PC-3 (cell line): ENCODE measurements around the gene TRMT2A. TPM values are rescaled to one million over a fixed set of nuclear protein-coding genes. Genes with fewer than 3 reads are reported as not detected.

Source experiments
- ATAC-seq: fragments of 200-7000 bp; cut with Tn5 transposase; 2 replicates; pipeline ENCODE4 v1.9.1; 2020; ENCODE audit warnings: mild to moderate bottlenecking, moderate library complexity
- BruUV-seq: library from RNA; stranded (reverse); fragments of 400-500 nt; replicated peaks from 2 replicates; lab custom pipeline; 2021; lab: Mats Ljungman, UMichigan
- CTCF ChIA-PET: fragments of 300-600 bp; sonication (Branson Sonifier 250); formaldehyde crosslinking; loops from one replicate; lab custom pipeline; 2022; ENCODE audit warnings: antibody characterized with exemption; lab: Charles Lee
- POLR2A ChIA-PET: fragments of 300-600 bp; sonication (Branson Sonifier 250); formaldehyde crosslinking; loops from one replicate; lab custom pipeline; 2022; ENCODE audit warnings: antibody characterized with exemption; ENCODE audit not compliant: unreplicated experiment; lab: Charles Lee
- DNase-seq: peaks from one replicate; pipeline ENCODE4 v3.0.0-alpha.2; 2015
- H2AFZ ChIP-seq: fragments of 300-600 bp; sonication (generic); 2 replicates; pipeline ENCODE4 v1.6.0; 2016; ENCODE audit warnings: antibody characterized with exemption, low read length
- H3F3A ChIP-seq: fragments of 300-600 bp; sonication (generic); one replicate; pipeline ENCODE4 v1.6.0; 2017; ENCODE audit warnings: antibody characterized with exemption, low read length, control low read depth, mild to moderate bottlenecking; ENCODE audit not compliant: unreplicated experiment
- H3K27ac ChIP-seq: fragments of 300-600 bp; sonication (generic); 2 replicates; pipeline ENCODE4 v1.5.1; 2016; ENCODE audit warnings: mild to moderate bottlenecking, low read length
- H3K27me3 ChIP-seq: fragments of 300-600 bp; sonication (generic); 2 replicates; pipeline ENCODE4 v1.6.1; 2016; ENCODE audit warnings: low read length, mixed read lengths
- H3K36me3 ChIP-seq: fragments of 300-600 bp; sonication (generic); 2 replicates; pipeline ENCODE4 v1.6.1; 2016; ENCODE audit warnings: low read depth, mixed run types, low read length, mixed read lengths
- H3K4me1 ChIP-seq: fragments of 300-600 bp; sonication (generic); 2 replicates; pipeline ENCODE4 v1.5.1; 2016; ENCODE audit warnings: low read length; ENCODE audit not compliant: insufficient read depth
- H3K4me2 ChIP-seq: fragments of 300-600 bp; sonication (generic); 2 replicates; pipeline ENCODE4 v1.6.0; 2016; ENCODE audit warnings: low read length
- H3K4me3 ChIP-seq: fragments of 300-600 bp; sonication (generic); 2 replicates; pipeline ENCODE4 v1.5.1; 2016; ENCODE audit warnings: mild to moderate bottlenecking, low read length, mixed read lengths
- H3K79me2 ChIP-seq: fragments of 300-600 bp; sonication (generic); 2 replicates; pipeline ENCODE4 v1.6.1; 2017; ENCODE audit warnings: low read length, mixed read lengths
- H3K9ac ChIP-seq: fragments of 300-600 bp; sonication (generic); 2 replicates; pipeline ENCODE4 v1.6.0; 2016; ENCODE audit warnings: mild to moderate bottlenecking, low read length
- H3K9me2 ChIP-seq: fragments of 300-600 bp; sonication (generic); replicated peaks from 2 replicates; pipeline ENCODE4 v1.6.1; 2016; ENCODE audit warnings: mixed run types, low read length, mixed read lengths
- H3K9me3 ChIP-seq: fragments of 300-600 bp; sonication (generic); 2 replicates; pipeline ENCODE4 v1.6.1; 2016; ENCODE audit warnings: low read length, mixed read lengths
- H4K20me1 ChIP-seq: fragments of 300-600 bp; sonication (generic); 2 replicates; pipeline ENCODE4 v1.6.1; 2016; ENCODE audit warnings: low read length, mixed read lengths
- CTCF ChIP-seq: fragments of 300-600 bp; sonication (generic); conservative IDR thresholded peaks from 2 replicates; pipeline ENCODE4 v1.5.1; 2017; ENCODE audit warnings: antibody characterized with exemption, low read depth, mild to moderate bottlenecking, low read length
- EZH2 ChIP-seq: fragments of 300-600 bp; sonication (generic); IDR thresholded peaks from one replicate; pipeline ENCODE4 v1.6.1; 2017; ENCODE audit warnings: antibody characterized with exemption, mild to moderate bottlenecking, low read length; ENCODE audit not compliant: unreplicated experiment
- EZH2phosphoT487 ChIP-seq: fragments of 300-600 bp; sonication (generic); IDR thresholded peaks from 2 replicates; pipeline ENCODE4 v1.6.1; 2018; ENCODE audit warnings: mild to moderate bottlenecking, antibody characterized with exemption, low read length, borderline replicate concordance
- intact Hi-C: fragments of 100-400 bp; cut with micrococcal nuclease; formaldehyde crosslinking; loops from 2 replicates; pipeline ENCODE4 v1.9.0; 2023
- total RNA-seq: library from RNA; depleted of rRNA; stranded (reverse); fragments of >200 nt; gene quantifications from 2 replicates; pipeline ENCODE4 v1.2.3, GENCODE V29; 2014

The TRMT2A gene
- total RNA-seq, 1 experiment from 2014 or later: 62.1 TPM

DNA sequence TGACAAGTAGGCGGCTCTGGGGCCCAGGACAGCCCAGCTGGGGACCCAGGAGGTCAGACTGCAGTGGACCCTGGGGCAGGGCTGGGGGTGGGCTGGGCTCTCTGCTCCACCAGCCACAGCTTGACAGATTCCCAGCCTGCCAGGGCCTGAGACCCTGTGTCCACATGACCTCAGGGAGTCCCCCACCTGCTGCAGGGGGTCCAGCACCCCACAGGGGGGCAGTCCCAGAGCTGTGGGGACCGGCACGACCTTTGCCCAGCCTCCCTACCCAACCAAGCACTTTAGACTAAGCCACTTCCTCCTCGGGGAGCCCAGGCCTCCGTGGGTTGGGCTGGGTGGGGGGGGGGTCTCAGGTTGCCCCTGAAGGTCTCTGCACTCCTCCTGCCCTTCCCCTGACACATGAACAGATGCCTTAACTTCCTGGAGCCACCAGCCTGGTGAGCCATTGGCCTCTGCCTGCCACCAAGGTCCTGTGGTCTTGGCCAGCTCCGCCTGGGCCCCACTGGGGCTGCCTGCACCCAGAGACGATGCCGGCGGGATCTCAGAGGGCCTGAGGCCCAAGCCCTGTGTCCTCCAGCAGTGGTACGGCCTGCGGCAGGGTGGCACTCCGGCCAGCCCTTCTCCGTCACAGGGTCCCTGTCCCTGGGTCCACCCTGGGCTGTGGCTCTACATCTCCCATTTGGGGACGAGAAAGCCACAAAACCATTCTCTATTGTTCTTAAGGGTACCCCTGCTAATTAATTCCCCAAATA, 30.4 kb upstream of the TRMT2A start:
- ATAC-seq (no peak), DNase-seq (no peak)
- Histone ChIP-seq H3K79me2 (no peaks in the 10 kb centered on the region), H3K4me3 (no peak overlapping the region), H3K9me3 (no peaks in the 10 kb centered on the region), H2AFZ (no peak overlapping the region), H3K36me3 (no peaks in the 10 kb centered on the region), H3K27ac (no peak overlapping the region), H3K9me2 (no peaks in the 10 kb centered on the region), H3K4me1 (no peaks in the 10 kb centered on the region), H3F3A (no peaks in the 10 kb centered on the region), H3K9ac (no peak overlapping the region), H4K20me1 (no peaks in the 10 kb centered on the region), H3K4me2 (no peak overlapping the region), H3K27me3 (no peaks in the 10 kb centered on the region)
- BruUV-seq: no TSS peak
- no peak for TF ChIP-seq EZH2phosphoT487
- TF ChIP-seq EZH2: no peak
- no peak for TF ChIP-seq CTCF
- ChIA-PET POLR2A (no interaction called here), CTCF (no interaction called here)
- intact Hi-C loops: no loop called here

DNA sequence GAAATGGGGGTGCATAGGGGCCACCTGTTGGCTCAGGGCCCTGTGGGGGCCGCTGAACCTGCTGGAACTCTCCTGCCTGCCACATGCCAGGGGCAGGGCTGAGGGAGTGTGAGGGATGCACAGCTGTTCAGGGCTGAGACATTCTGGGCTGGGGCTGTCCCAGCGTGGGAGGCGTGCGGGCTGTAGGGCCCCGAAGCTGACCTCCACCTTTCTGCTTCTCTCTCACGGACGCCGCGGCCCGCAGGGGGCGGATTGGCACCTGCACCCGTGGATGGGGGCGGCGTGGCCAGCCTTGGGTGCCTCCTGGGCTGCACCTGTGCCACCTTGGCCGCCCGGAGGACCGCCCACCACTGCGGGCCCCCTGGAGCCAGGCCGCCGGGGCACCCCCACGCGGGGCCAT, 29.8 kb upstream of the TRMT2A start:
- Histone ChIP-seq H3K4me2 (no peak overlapping the region), H3K36me3 (no peaks in the 10 kb centered on the region), H3F3A (no peaks in the 10 kb centered on the region), H3K4me1 (no peaks in the 10 kb centered on the region), H3K4me3 (no peak overlapping the region), H3K27me3 (no peaks in the 10 kb centered on the region), H3K9ac (no peak overlapping the region), H4K20me1 (no peaks in the 10 kb centered on the region), H2AFZ (no peak overlapping the region), H3K79me2 (no peaks in the 10 kb centered on the region), H3K9me2 (no peaks in the 10 kb centered on the region), H3K9me3 (no peaks in the 10 kb centered on the region), H3K27ac (no peak overlapping the region)
- no peak for ATAC-seq
- no peak for DNase-seq
- intact Hi-C loops: no loop called here
- ChIA-PET CTCF (no interaction called here), POLR2A (no interaction called here)
- TF ChIP-seq EZH2: no peak
- no peak for TF ChIP-seq CTCF
- no peak for TF ChIP-seq EZH2phosphoT487
- BruUV-seq: no TSS peak

DNA sequence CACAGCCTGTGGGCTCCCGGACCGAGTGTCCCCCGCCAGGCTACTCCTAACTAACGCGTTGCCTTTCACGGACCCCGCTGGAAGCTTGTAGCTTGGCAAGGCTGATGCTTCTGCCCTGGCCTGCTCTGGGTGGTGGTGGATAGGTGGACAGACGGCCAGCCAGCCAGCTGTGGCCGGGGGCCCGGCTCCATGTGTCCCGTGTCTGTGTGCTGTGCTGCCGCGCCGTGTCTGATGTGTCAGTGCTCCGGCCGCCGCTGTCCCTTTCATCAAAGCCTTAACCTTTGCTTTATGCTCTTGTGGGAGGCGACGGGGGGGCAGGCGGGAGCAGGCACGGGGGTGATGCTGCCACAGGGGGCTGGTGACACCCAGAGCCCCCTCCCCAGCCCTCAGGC, 28.8 kb upstream of the TRMT2A start:
- intact Hi-C loops: no loop called here
- ChIA-PET CTCF (no interaction called here), POLR2A (no interaction called here)
- TF ChIP-seq CTCF: no peak
- no peak for TF ChIP-seq EZH2
- TF ChIP-seq EZH2phosphoT487: no peak
- H3K4me2 ChIP-seq: no peak overlapping the region
- ATAC-seq (no peak), DNase-seq (no peak)
- no peaks in the 10 kb centered on the region for H3K36me3 ChIP-seq
- H3K9me3 ChIP-seq: no peaks in the 10 kb centered on the region
- no peak overlapping the region for H3K4me3 ChIP-seq
- no peak overlapping the region for H2AFZ ChIP-seq
- H3K9me2 ChIP-seq: no peaks in the 10 kb centered on the region
- H3K27me3 ChIP-seq: no peaks in the 10 kb centered on the region
- H3K4me1 ChIP-seq: no peaks in the 10 kb centered on the region
- no peaks in the 10 kb centered on the region for H4K20me1 ChIP-seq
- no TSS peak for BruUV-seq
- H3K27ac ChIP-seq: no peak overlapping the region
- no peak overlapping the region for H3K9ac ChIP-seq
- H3K79me2 ChIP-seq: no peaks in the 10 kb centered on the region
- no peaks in the 10 kb centered on the region for H3F3A ChIP-seq
